Breast epithelium (tissue), 4 donors: ENCODE measurements around the gene CPTP. TPM values are rescaled to one million over a fixed set of nuclear protein-coding genes. Genes with fewer than 3 reads are reported as not detected.

Experiments
- DNase-seq, 2 donors: peaks; one replicate each; pipeline ENCODE4 v3.0.0-alpha.2; 2019; ENCODE audit warnings: low spot score in 2 of 2
- H3K27ac ChIP-seq, 2 donors: fragments of 200-600 bp; sonication (generic) in 1 of 2; one replicate each; pipeline ENCODE4 v1.5.1; 2016 to 2019; ENCODE audit warnings: mild to moderate bottlenecking in 1 of 2
- H3K27me3 ChIP-seq, 2 donors: fragments of 200-600 bp; sonication (generic) in 1 of 2; one replicate each; pipeline versions ENCODE4 v1.5.1 to v1.6.0; 2017 to 2019; ENCODE audit warnings: control low read depth in 1 of 2, mild to moderate bottlenecking in 1 of 2
- H3K36me3 ChIP-seq: fragments of 200-600 bp; one replicate; pipeline ENCODE4 v1.5.1; 2019
- H3K4me1 ChIP-seq, 2 donors: fragments of 200-600 bp; sonication (generic); one replicate each; pipeline ENCODE4 v1.5.1; 2016 to 2019; ENCODE audit warnings: control low read depth in 1 of 2
- H3K4me3 ChIP-seq, 3 donors: fragments of 200-600 bp; sonication (generic); 1 replicate in 2 of 3; 2 replicates in 1 of 3; pipeline ENCODE4 v1.5.1; 2016 to 2019; ENCODE audit warnings: mild to moderate bottlenecking in 3 of 3, moderate library complexity in 2 of 3
- H3K9me3 ChIP-seq, 2 donors: fragments of 200-600 bp; sonication (generic) in 1 of 2; one replicate each; pipeline ENCODE4 v1.5.1; 2016 to 2019; ENCODE audit warnings: control low read depth in 1 of 2
- CTCF ChIP-seq, 3 donors: fragments of 450-650 bp; IDR thresholded peaks; one replicate each; pipeline ENCODE4 v1.5.1; 2016 to 2017; ENCODE audit warnings: antibody characterized with exemption in 3 of 3, mild to moderate bottlenecking in 3 of 3, moderate library complexity in 3 of 3
- POLR2A ChIP-seq: fragments of 450-650 bp; IDR thresholded peaks from one replicate; pipeline ENCODE4 v1.6.1; 2016; ENCODE audit warnings: antibody characterized with exemption, mild to moderate bottlenecking, moderate library complexity
- POLR2AphosphoS5 ChIP-seq, 3 donors: sonication (generic); formaldehyde crosslinking; IDR thresholded peaks; one replicate each; pipeline ENCODE4 v1.6.1; 2017; ENCODE audit warnings: antibody characterized with exemption in 3 of 3
- intact Hi-C: fragments of 100-400 bp; cut with DNase I; formaldehyde crosslinking; loops from one replicate; pipeline ENCODE4 v1.15.1; 2023; ENCODE audit warnings: low total_unique reads
- total RNA-seq, 3 donors: library from RNA; depleted of rRNA; stranded (reverse); fragments of >200 nt; gene quantifications; one replicate each; pipeline ENCODE4 v1.1.0, GENCODE V29; 2016

Gene CPTP
- total RNA-seq, 3 donors from 2014 or later = 9.0 to 16.4 (median 13.4) TPM

DNA sequence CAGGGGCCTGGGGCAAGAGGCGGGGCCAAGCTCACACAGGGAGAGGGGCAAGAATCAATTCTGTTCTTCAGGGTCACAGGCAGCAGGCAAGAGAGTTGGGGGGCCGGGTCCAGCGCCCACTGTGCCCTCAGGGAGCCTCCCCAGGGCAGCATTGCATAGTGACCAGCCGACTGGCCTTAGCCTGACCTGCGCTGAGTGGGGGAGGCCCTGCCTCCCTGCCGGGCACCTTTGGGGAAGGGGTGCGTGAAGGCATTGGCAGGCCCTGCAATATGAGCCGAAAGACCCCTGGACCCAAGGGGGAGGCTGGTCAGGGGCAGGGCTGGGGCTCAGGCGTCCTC is 32.2 kb upstream of the CPTP start:
- no peak overlapping the region for H3K4me3 ChIP-seq
- no peaks in the 10 kb centered on the region for H3K9me3 ChIP-seq
- H3K36me3 ChIP-seq = no peaks in the 10 kb centered on the region
- H3K27ac ChIP-seq = no peak overlapping the region
- DNase-seq = no peak
- H3K4me1 ChIP-seq = peaks cover 0 to 10% of the 10 kb centered on the region in 2 donors
- no peak for TF ChIP-seq POLR2AphosphoS5 (IDR thresholded peaks at IDR 0.05)
- TF ChIP-seq POLR2A = no peak
- intact Hi-C loops = loop anchor here (5.0 kb wide), 1 partner anchor 170 kb away; no protein-coding TSS in a partner anchor
- peaks cover 0 to 5% of the 10 kb centered on the region in 2 donors for H3K27me3 ChIP-seq

- intact Hi-C loops = loop anchor here (5.0 kb wide), 1 partner anchor 171 kb away; no protein-coding TSS in a partner anchor
- H3K36me3 ChIP-seq = no peaks in the 10 kb centered on the region
Measured at GRCh38 chr1:1292851-1293250, 31.8 kb upstream of the CPTP start.

GRCh38 chr1:1293263-1294249 is 31.0 kb upstream of the CPTP start:
- Histone ChIP-seq H3K27ac (no peak overlapping the region), H3K27me3 (no peaks in the 10 kb centered on the region), H3K4me1 (peaks cover 0 to 10% of the 10 kb centered on the region in 2 donors), H3K4me3 (no peak overlapping the region), H3K36me3 (no peaks in the 10 kb centered on the region), H3K9me3 (no peaks in the 10 kb centered on the region)
- DNase-seq = no peak
- intact Hi-C loops = loop anchor here (5.0 kb wide), 1 partner anchor 171 kb away; no protein-coding TSS in a partner anchor
- TF ChIP-seq CTCF (IDR thresholded peaks at IDR 0.05) (no peak), POLR2AphosphoS5 (IDR thresholded peaks at IDR 0.05) (no peak), POLR2A (no peak)

More at GRCh38 chr1:1292851-1293250, 31.8 kb upstream of the CPTP start:
- no peak for TF ChIP-seq CTCF (IDR thresholded peaks at IDR 0.05)
- TF ChIP-seq POLR2A = no peak
- TF ChIP-seq POLR2AphosphoS5 (IDR thresholded peaks at IDR 0.05) = no peak
- Histone ChIP-seq H3K27ac (no peak overlapping the region), H3K27me3 (peaks cover 0 to under 1% of the 10 kb centered on the region in 2 donors), H3K9me3 (no peaks in the 10 kb centered on the region), H3K4me3 (no peak overlapping the region), H3K4me1 (peaks cover 0 to 10% of the 10 kb centered on the region in 2 donors)
- no peak for DNase-seq

- Histone ChIP-seq H3K4me1 (peaks cover 0 to 10% of the 10 kb centered on the region in 2 donors), H3K27ac (no peak overlapping the region), H3K4me3 (no peak overlapping the region), H3K36me3 (no peaks in the 10 kb centered on the region), H3K9me3 (no peaks in the 10 kb centered on the region), H3K27me3 (no peaks in the 10 kb centered on the region)
- DNase-seq = no peak
- no peak for TF ChIP-seq CTCF (IDR thresholded peaks at IDR 0.05)
- TF ChIP-seq POLR2AphosphoS5 (IDR thresholded peaks at IDR 0.05) = no peak
- no peak for TF ChIP-seq POLR2A
- intact Hi-C loops = loop anchor here (5.0 kb wide), 1 partner anchor 172 kb away; no protein-coding TSS in a partner anchor
Measured at GRCh38 chr1:1294250-1294890, 30.2 kb upstream of the CPTP start.

DNA sequence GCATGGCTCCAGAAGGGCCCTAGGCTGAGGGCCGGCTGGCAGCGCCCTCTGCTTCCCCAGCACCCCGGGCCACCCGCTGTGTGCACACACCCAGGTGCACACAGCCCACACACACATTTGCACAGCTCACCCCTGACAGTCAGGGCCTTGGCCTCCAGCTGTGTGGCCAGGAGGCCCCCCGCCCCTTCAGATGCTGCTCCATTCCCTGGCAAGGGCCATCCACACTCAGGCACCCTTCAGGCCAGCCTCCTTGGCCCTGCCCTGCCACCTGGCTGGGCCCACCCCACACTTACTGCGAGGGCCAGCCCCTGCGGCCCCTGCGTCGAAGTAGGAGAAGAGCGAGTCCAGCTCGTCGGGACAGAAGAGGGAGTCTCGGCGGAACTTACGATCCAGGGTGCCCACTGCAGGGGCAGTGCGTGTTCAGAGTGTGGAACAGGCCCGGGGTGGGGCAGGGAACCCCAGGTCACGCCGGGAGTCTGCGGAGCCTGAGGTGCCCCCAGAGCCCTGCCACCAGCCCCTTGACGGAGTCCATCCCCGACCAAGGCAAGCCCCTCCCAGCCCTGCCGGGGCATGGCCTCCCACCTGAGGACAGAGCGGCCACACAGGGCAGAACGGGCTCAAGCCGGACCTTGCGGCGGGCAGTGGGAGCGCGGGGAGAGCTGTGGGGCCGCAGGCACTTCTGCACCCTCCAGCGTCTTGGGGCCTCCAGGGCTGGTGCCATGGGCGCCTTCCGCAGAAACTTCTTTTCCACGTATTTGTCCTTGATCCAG is 29.3 kb upstream of the CPTP start:
- TF ChIP-seq POLR2A = no peak
- TF ChIP-seq POLR2AphosphoS5 (IDR thresholded peaks at IDR 0.05) = no peak
- no peak for TF ChIP-seq CTCF (IDR thresholded peaks at IDR 0.05)
- H3K27ac ChIP-seq = no peak overlapping the region
- H3K4me1 ChIP-seq = peaks cover 0 to 10% of the 10 kb centered on the region in 2 donors
- no peak for DNase-seq
- no peaks in the 10 kb centered on the region for H3K36me3 ChIP-seq
- no peak overlapping the region for H3K4me3 ChIP-seq
- H3K9me3 ChIP-seq = no peaks in the 10 kb centered on the region
- H3K27me3 ChIP-seq = no peaks in the 10 kb centered on the region
- intact Hi-C loops = no loop called here
